ENCODE data around the gene WDR47.
A peak's percentile ranks its signal among the peaks of the same experiment; 100 is the strongest.
"Not testable (repeated sequence)": the region's sequence is repeated elsewhere in the genome, so short reads cannot be mapped to it uniquely, and the experiment has no call there.

Gene WDR47

DNA sequence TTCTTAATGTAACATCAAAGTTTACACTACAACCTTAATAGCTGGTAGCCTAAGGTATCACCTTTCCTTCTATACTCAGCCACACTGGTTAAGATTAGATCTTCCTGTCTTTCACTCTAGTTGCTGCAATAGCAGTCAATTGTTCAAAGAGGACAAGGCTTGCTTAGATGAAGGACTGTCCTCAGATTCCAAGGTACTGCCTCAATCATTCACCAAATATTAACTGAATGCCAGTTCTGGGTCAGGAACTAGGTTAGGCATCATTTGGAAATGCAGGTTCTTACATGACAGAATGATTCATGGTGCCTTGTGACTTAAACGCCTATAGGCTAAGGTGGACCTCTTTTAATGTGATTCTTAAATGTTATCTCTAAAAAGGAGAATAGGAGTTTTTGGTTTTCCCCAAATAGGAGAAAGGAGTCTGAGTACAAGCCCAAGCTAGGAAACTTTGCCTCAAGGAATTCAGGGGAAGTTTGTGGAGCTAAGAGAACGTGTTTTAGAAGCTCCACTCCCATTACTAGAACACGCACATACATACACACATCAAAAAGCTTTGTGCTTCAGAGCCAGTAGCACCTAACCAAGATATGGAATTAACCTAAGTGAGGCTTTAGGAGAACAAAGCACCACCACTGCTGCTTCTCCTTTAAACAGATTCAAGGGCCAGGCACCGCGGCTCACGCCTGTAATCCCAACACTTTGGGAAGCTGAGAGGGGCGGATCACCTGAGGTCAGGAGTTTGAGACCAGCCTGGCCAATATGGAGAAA, 8.5 kb upstream of the WDR47 start:
- no peak for DNase-seq

GRCh38 chr1:109048335-109048734, 6.4 kb upstream of the WDR47 start:
- DNase-seq = no peak

DNA sequence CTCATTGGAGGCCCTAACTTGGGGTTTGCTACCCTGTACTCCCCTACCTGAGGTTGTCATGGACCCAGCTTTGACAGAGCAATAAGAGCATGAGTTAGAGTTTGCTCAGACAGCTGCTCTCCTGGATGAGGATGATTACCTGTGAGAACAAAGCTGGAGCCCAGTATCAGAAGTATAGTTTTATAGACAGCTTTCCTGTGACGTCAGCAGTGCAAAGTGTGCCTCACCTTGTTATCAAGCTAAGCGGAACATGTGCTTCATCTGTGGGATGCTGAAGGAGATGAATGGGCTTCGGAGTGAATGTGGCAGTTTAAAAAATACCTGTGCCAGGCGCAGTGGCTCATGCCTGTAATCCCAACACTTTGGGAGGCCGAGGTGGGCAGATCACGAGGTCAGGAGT, 5.4 kb upstream of the WDR47 start:
- no peak for DNase-seq

DNA sequence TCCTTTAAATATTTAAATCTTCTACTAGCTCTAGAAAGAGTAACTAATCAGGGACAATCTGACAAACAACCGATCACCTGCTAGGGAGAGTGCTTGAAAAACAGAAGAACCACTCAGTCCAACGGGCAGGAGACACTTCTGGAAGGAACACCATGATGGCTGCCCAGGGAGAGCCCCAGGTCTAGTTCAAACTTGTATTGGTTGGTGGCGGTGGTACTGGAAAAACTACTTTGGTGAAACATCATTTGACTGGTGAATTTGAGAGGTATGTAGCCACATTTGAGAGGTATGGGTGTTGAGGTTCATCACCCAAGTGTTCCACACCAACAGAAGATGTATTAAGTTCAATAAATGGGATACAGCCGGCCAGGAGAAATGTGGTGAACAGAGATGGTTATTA, 4.8 kb upstream of the WDR47 start:
- DNase-seq = no peak

GRCh38 chr1:109045595-109045994, 3.7 kb upstream of the WDR47 start:
- DNase-seq = no peak

GRCh38 chr1:109040989-109041620, 797 bp downstream of the WDR47 start:
- DNase-seq = peak; percentile 20

DNA sequence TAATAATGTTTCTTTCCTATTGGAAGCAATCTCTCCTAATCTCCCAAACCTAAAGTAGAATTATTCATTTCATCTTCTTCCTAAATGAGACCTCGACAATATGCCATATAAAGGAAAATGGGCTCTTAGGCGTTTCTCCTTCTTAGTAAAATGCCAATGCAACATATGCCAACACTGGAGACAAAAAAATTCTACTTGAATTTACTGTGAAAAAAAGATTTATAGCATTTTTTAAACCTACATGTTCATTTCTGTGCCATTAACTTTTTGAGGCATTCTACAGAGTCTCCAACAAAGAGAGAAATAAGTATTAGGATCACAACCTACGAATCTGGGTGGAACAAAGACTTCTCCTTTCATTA, 1.3 kb downstream of the WDR47 start:
- DNase-seq = no peak

DNA sequence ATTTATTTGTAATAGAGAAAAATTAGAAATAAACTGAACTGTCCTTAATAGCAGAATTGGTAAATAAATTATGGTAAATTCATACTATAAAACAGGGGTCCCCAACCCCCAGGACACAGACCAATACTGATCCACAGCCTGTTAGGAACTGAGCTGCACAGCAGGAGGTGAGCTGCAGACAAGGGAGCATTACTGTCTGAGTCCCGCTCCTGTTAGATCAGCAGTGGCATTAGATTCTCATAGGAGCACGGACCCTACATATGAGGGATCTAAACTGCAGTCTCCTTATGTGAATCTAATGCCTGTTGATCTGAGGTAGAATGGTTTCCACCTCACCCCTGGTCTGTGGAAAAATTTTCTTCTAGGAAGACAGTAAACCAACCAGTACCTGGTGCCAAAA, 7.5 kb downstream of the WDR47 start:
- no peak for DNase-seq

- DNase-seq = not testable (repeated sequence)
Measured at GRCh38 chr1:109029493-109029892, 12.4 kb downstream of the WDR47 start.

DNA sequence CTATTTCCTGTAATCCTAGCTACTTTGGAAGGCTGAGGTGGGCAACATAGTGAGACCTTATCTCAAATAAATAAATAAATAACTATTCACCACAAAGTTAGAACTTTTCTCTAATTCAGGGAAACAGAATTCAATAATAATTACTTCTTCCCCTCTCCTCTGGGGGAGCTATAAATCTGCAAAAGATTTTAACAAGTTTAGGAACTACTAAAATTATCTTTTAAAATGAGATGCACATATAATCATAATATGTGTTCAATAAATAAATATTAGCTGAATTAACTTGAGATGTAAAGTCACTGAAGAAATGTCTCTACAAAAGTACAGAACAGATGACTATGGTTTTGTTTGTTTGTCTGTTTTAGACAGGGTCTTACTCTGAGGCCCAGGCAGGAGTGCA, 14.1 kb downstream of the WDR47 start:
- DNase-seq = no peak

DNA sequence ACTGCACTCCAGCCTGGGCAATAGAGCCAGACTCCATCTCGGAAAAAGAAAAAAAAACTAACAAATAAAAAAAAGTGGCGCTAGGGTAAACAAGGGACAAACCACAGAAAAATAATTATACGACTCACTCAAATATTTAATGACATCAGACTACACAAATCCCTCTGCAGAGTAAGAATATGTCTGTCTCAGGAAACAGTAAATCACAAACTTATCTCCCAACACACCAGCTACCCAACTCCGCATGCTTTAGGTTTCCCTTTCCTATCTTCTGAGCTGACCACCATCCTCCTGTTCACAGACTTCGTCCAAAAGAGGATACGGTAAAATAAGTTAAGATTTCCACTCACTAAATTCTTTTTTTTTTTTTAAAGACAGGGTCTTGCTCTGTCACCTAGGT, 16.2 kb downstream of the WDR47 start:
- DNase-seq = no peak

DNA sequence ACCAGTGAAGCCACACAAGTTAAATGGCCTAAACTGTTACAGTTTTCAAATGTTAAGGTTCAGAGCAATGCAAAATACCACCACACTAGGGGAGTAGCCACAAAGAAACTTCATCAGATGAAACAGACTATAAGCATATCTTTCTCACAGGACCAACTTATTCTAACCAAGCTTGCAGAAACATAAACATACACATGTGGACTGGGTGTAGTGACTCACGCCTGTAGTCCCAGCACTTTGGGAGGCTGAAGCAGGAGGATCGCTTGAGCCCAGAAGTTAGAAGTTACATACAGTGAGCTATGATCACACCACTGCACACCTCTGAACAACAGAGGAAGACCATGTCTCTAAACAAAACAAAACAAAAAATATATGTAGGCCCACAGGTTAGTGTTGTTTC, 17.3 kb downstream of the WDR47 start:
- DNase-seq = no peak

DNA sequence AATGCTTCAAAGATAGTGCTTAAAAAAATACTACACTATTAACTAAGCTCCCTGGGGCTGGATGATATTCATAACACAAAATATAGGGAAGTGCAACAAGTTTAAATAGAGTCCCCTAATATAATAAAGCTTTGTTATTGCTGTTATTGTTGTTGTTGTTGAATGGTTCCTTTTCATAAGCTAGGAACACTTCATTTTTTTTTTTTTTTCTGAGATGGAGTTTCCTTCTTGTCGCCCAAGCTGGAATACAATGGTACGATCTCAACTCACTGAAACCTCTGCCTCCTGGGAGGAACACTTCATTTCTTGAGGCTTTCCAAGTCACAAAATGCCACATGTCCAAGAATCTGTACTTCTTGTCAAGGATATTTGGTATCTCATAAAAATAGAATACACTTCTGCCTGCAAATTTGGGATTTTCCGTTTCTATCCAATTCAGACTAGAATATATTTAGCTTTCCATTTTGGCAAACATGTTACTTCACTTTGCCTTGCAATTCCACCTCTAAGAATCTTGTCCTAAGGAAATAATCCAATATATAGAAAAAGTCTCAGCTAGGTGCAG, 21.1 kb downstream of the WDR47 start:
- no peak for DNase-seq

DNA sequence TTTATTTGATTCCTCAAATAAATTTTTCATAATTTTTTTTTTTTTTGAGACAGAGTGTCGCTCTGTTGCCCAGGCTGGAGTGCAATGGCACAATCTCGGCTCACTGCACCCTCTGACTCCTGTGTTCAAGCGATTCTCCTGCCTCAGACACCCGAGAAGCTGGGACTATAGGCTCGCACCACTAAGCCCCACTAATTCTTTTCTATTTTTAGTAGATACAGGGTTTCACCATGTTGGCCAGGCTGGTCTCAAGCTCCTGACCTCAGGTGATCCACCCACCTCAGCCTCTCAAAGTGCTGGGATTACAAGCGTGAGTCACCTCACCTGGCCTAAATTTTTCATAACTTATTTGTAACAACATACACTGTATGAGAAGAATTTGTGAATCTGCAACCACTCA, 24.2 kb downstream of the WDR47 start:
- DNase-seq = not testable (repeated sequence)

GRCh38 chr1:109017134-109017533, 24.8 kb downstream of the WDR47 start:
- DNase-seq = no peak

DNA sequence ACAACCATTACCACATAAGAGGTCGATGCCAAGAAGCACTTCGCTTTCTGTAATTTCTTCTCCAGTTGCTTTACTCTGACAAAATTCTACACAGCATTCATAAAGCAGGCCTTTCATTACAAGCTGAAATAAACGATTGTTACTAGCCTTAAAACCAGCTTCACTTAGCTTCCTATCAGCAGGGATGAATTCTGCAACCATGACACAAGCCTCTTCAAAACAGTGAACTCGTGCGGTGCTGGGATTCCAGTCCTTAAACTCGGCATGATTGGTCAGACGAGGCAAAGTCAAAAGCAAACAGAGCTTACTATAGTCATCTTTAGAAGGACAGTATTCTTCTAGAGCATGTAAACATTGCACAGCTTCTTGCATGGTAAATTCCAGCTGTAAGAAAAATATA, 30.6 kb downstream of the WDR47 start:
- no peak for DNase-seq

DNA sequence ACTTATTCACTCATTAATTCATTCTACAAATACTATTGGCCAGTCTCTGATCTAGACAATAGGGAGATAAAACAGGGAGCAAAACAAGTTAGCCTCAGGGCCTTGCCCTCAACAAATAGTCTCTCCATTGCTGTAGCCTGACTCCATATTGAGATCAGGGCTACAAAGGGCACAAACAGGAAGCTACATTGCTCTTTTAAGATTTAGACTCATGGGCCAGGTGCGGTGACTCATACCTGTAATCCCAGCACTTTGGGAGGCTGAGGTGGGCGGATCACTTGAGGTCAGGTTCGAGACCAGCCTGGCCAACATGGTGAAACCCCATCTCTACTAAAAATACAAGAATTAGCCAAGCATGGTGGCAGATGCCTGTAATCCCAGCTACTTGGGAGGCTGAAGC, 45.3 kb downstream of the WDR47 start:
- not testable (repeated sequence) for DNase-seq

- DNase-seq = no peak
Measured at GRCh38 chr1:108983114-108983513, 58.8 kb downstream of the WDR47 start.

DNA sequence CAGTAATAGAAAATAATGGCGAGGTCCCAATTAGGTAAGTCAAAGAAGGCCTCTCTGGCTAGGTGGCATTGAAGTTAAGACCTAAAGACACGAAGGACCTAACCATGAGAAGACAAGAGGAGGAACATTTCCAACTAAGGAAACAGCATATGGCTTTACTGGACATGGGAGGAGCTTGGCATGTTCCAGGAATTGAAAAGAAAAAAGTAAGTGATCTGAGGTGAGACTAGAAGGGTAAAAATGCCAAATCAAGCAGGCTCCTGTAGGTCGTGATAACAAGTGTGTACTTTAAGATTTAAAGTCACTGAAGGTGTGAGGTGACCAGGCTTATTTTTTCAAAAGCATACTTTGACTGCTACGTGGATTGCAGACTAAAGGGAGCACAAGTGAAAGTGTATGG, 65.2 kb downstream of the WDR47 start:
- DNase-seq = no peak

DNA sequence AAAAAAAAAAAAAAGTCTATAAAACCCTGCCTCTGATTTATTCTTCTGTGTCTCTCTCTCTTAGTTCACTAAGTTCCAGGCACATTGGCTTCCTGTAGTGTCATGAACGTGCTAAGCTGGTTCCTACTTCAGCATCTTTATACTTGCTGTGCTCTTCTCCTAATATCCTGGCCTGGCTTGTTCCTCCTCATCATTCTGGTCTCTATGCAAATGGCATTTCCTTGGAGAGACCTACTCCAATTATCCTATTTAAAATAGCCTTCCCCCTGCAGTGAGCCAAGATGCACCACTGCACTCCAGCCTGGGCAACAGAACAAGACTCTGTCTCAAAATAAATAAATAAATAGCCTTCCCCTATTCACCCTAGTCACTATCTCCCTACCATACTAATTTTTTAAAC, 69.0 kb downstream of the WDR47 start:
- no peak for DNase-seq

GRCh38 chr1:108969346-108969745, 72.6 kb downstream of the WDR47 start:
- no peak for DNase-seq

DNA sequence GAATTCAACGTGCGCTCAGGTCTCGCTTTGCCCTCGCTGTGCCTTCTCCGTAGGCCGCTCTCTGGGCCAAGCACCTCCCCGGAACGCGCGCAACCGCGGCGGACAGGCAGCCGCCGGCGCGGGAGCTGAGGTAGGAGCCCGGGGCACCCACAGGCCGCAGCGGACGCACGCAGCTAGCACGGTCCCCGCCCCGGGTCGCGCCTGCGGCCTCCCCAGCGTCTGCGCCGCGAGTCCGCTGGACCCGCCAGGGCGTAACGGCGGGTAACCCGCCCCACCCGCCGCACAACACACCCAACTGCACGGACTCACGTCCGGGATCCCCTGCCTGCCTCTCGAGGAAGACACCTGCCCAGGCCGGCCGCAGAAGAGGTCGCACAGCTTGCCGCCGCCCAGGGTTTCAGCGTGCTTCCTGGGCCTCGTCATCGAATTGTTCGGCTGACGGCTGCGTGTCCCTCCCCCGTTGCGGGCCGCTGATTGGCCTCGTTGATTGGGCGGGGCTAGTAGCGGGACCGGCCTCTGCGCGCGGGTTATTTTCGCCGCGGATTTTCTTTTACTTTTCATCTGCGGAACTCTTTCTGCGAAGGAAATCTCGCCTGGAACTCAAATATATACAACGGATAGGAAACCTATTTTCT, 78.7 kb downstream of the WDR47 start, which contains the start of gene CLCC1:
Gene CLCC1, minus strand, starts transcription at position 433 of the 635 bp plus-strand sequence. CDS start 13,047 bp downstream, outside the sequence.
- DNase-seq = peak; percentile 73

DNA sequence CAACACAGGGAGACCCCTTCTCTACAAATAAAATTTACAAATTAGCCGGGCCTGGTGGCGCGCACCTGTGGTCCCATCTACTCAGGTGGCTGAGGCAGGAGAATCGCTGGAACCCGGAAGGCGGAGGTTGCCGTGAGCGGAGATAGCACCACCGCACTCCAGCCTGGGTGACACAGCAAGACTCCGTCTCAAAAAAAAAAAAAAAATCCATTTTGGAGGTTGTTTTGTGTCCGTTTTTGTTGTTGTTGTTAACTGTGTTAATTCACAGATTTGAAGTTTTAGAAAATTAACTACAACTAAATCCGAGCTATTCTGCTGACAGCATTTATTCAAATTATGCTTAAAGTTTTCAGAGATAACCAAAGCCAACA, 79.2 kb downstream of the WDR47 start:
- DNase-seq = no peak
